ENCODE data around the gene MAPK10. TPM values are rescaled to one million over a fixed set of nuclear protein-coding genes. Genes with fewer than 3 reads are reported as not detected.

The MAPK10 gene
- total and polyA plus RNA-seq, 2 experiments from 2014 or later: 3.6 to 8.1 TPM

GRCh38 chr4:86114563-86114962, 245.3 kb downstream of the MAPK10 start:
- H3K9me3 Mint-ChIP-seq: peaks cover 9% of the 10 kb centered on the region; the same call in 2 of the 3 replicates
- Histone ChIP-seq H3K9me2 (ENCODE audit: insufficient read depth) (no peaks in the 10 kb centered on the region), H2AFZ (no peak overlapping the region), H3F3A (replicated peaks; ENCODE audit: low read depth) (no peaks in the 10 kb centered on the region), H3K79me2 (replicated peaks; ENCODE audit: insufficient read depth) (no peaks in the 10 kb centered on the region), H3K27me3 (ENCODE audit: insufficient read depth) (no peaks in the 10 kb centered on the region), H3K4me1 (ENCODE audit: insufficient read depth) (no peaks in the 10 kb centered on the region), H3K27ac (ENCODE audit: low read depth) (no peak overlapping the region), H3K36me3 (ENCODE audit: insufficient read depth) (no peaks in the 10 kb centered on the region), H3K4me3 (no peak overlapping the region), H4K20me1 (replicated peaks; ENCODE audit: insufficient read depth) (no peaks in the 10 kb centered on the region), H3K4me2 (no peak overlapping the region)
- H3K27ac Mint-ChIP-seq: no peak overlapping the region
- H3K36me3 Mint-ChIP-seq (ENCODE audit: low read depth): no peaks in the 10 kb centered on the region
- no peaks in the 10 kb centered on the region for H3K4me1 Mint-ChIP-seq
- DNase-seq (ENCODE audit: low spot score) (no peak), ATAC-seq (no peak)
- H3K4me3 Mint-ChIP-seq: no peak overlapping the region
- no peaks in the 10 kb centered on the region for H3K27me3 Mint-ChIP-seq (ENCODE audit: insufficient read depth, low read depth, poor library complexity)
- TF ChIP-seq EZH2 (IDR thresholded peaks at IDR 0.05; ENCODE audit: low read depth, unreplicated experiment) (no peak), REST (IDR thresholded peaks at IDR 0.05; ENCODE audit: unreplicated experiment) (no peak), CREB1 (CRISPR knock-in tag; IDR thresholded peaks at IDR 0.05; ENCODE audit: low read depth) (no peak), NANOG (IDR thresholded peaks at IDR 0.05; ENCODE audit: borderline replicate concordance) (no peak), ZNF331 (CRISPR knock-in tag; IDR thresholded peaks at IDR 0.05; ENCODE audit: low read depth) (no peak), JUNB (IDR thresholded peaks at IDR 0.05; ENCODE audit: unreplicated experiment) (no peak), EZH2phosphoT487 (IDR thresholded peaks at IDR 0.05; ENCODE audit: unreplicated experiment) (no peak), ZNF114 (CRISPR knock-in tag; IDR thresholded peaks at IDR 0.05) (no peak), POLR2AphosphoS5 (IDR thresholded peaks at IDR 0.05; ENCODE audit: low read depth) (no peak), STAT1 (IDR thresholded peaks at IDR 0.05; ENCODE audit: unreplicated experiment) (no peak)
- TF ChIP-seq, protein P1, sequence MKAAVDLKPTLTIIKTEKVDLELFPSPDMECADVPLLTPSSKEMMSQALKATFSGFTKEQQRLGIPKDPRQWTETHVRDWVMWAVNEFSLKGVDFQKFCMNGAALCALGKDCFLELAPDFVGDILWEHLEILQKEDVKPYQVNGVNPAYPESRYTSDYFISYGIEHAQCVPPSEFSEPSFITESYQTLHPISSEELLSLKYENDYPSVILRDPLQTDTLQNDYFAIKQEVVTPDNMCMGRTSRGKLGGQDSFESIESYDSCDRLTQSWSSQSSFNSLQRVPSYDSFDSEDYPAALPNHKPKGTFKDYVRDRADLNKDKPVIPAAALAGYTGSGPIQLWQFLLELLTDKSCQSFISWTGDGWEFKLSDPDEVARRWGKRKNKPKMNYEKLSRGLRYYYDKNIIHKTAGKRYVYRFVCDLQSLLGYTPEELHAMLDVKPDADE (IDR thresholded peaks at IDR 0.05): no peak
- TF ChIP-seq, protein P2, sequence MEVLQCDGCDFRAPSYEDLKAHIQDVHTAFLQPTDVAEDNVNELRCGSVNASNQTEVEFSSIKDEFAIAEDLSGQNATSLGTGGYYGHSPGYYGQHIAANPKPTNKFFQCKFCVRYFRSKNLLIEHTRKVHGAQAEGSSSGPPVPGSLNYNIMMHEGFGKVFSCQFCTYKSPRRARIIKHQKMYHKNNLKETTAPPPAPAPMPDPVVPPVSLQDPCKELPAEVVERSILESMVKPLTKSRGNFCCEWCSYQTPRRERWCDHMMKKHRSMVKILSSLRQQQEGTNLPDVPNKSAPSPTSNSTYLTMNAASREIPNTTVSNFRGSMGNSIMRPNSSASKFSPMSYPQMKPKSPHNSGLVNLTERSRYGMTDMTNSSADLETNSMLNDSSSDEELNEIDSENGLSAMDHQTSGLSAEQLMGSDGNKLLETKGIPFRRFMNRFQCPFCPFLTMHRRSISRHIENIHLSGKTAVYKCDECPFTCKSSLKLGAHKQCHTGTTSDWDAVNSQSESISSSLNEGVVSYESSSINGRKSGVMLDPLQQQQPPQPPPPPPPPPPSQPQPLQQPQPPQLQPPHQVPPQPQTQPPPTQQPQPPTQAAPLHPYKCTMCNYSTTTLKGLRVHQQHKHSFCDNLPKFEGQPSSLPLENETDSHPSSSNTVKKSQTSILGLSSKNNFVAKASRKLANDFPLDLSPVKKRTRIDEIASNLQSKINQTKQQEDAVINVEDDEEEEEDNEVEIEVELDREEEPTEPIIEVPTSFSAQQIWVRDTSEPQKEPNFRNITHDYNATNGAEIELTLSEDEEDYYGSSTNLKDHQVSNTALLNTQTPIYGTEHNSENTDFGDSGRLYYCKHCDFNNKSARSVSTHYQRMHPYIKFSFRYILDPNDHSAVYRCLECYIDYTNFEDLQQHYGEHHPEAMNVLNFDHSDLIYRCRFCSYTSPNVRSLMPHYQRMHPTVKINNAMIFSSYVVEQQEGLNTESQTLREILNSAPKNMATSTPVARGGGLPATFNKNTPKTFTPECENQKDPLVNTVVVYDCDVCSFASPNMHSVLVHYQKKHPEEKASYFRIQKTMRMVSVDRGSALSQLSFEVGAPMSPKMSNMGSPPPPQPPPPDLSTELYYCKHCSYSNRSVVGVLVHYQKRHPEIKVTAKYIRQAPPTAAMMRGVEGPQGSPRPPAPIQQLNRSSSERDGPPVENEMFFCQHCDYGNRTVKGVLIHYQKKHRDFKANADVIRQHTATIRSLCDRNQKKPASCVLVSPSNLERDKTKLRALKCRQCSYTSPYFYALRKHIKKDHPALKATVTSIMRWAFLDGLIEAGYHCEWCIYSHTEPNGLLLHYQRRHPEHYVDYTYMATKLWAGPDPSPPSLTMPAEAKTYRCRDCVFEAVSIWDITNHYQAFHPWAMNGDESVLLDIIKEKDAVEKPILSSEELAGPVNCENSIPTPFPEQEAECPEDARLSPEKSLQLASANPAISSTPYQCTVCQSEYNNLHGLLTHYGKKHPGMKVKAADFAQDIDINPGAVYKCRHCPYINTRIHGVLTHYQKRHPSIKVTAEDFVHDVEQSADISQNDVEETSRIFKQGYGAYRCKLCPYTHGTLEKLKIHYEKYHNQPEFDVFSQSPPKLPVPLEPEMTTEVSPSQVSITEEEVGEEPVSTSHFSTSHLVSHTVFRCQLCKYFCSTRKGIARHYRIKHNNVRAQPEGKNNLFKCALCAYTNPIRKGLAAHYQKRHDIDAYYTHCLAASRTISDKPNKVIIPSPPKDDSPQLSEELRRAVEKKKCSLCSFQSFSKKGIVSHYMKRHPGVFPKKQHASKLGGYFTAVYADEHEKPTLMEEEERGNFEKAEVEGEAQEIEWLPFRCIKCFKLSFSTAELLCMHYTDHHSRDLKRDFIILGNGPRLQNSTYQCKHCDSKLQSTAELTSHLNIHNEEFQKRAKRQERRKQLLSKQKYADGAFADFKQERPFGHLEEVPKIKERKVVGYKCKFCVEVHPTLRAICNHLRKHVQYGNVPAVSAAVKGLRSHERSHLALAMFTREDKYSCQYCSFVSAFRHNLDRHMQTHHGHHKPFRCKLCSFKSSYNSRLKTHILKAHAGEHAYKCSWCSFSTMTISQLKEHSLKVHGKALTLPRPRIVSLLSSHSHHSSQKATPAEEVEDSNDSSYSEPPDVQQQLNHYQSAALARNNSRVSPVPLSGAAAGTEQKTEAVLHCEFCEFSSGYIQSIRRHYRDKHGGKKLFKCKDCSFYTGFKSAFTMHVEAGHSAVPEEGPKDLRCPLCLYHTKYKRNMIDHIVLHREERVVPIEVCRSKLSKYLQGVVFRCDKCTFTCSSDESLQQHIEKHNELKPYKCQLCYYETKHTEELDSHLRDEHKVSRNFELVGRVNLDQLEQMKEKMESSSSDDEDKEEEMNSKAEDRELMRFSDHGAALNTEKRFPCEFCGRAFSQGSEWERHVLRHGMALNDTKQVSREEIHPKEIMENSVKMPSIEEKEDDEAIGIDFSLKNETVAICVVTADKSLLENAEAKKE (CRISPR knock-in tag; IDR thresholded peaks at IDR 0.05): no peak
- TF ChIP-seq, protein P3, sequence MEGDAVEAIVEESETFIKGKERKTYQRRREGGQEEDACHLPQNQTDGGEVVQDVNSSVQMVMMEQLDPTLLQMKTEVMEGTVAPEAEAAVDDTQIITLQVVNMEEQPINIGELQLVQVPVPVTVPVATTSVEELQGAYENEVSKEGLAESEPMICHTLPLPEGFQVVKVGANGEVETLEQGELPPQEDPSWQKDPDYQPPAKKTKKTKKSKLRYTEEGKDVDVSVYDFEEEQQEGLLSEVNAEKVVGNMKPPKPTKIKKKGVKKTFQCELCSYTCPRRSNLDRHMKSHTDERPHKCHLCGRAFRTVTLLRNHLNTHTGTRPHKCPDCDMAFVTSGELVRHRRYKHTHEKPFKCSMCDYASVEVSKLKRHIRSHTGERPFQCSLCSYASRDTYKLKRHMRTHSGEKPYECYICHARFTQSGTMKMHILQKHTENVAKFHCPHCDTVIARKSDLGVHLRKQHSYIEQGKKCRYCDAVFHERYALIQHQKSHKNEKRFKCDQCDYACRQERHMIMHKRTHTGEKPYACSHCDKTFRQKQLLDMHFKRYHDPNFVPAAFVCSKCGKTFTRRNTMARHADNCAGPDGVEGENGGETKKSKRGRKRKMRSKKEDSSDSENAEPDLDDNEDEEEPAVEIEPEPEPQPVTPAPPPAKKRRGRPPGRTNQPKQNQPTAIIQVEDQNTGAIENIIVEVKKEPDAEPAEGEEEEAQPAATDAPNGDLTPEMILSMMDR (conservative IDR thresholded peaks at IDR 0.05; ENCODE audit: low read depth in 2 of 2): no peak

Data from GM23338 (cell line).